Smooth muscle cell (in vitro differentiated cells): Measurements from ENCODE around the gene TTC23L. TPM values are rescaled to one million over a fixed set of nuclear protein-coding genes. Genes with fewer than 3 reads are reported as not detected.
A peak's percentile ranks its signal among the peaks of the same experiment; 100 is the strongest.

Experiments
- DNase-seq: peaks from one replicate; lab custom pipeline; 2025; ENCODE audit not compliant: unreplicated experiment; lab: John Stamatoyannopoulos, UW
- H2AFZ ChIP-seq: fragments of 200-600 bp; sonication (generic); 2 replicates; pipeline ENCODE4 v1.6.0; 2016; ENCODE audit warnings: antibody characterized with exemption, low read depth, mild to moderate bottlenecking
- H3F3A ChIP-seq: fragments of 200-600 bp; sonication (generic); 2 replicates; pipeline ENCODE4 v1.6.0; 2017; ENCODE audit warnings: antibody characterized with exemption, low read depth
- H3K27ac ChIP-seq: fragments of 200-600 bp; sonication (generic); 2 replicates; pipeline ENCODE4 v1.5.1; 2016; ENCODE audit warnings: low read depth, mild to moderate bottlenecking
- H3K27me3 ChIP-seq: fragments of 200-600 bp; sonication (generic); 2 replicates; pipeline ENCODE4 v1.6.1; 2016; ENCODE audit warnings: low read depth, mild to moderate bottlenecking
- H3K36me3 ChIP-seq: fragments of 200-600 bp; sonication (generic); 2 replicates; pipeline ENCODE4 v1.5.1; 2016; ENCODE audit warnings: low read depth
- H3K4me1 ChIP-seq: fragments of 200-600 bp; sonication (generic); 2 replicates; pipeline ENCODE4 v1.5.1; 2016; ENCODE audit warnings: low read depth
- H3K4me2 ChIP-seq: fragments of 200-600 bp; sonication (generic); 2 replicates; pipeline ENCODE4 v1.6.0; 2016; ENCODE audit warnings: mild to moderate bottlenecking
- H3K4me3 ChIP-seq: fragments of 200-600 bp; sonication (generic); 2 replicates; pipeline ENCODE4 v1.5.1; 2016; ENCODE audit warnings: mild to moderate bottlenecking
- H3K79me2 ChIP-seq: fragments of 200-600 bp; sonication (generic); 2 replicates; pipeline ENCODE4 v1.6.0; 2016; ENCODE audit warnings: low read depth, mild to moderate bottlenecking
- H3K9ac ChIP-seq: fragments of 200-600 bp; sonication (generic); 2 replicates; pipeline ENCODE4 v1.6.0; 2016; ENCODE audit warnings: low read depth
- H3K9me3 ChIP-seq: fragments of 200-600 bp; sonication (generic); replicated peaks from 2 replicates; pipeline ENCODE4 v1.5.1; 2016; ENCODE audit warnings: low read depth
- H4K20me1 ChIP-seq: fragments of 200-600 bp; sonication (generic); 2 replicates; pipeline ENCODE4 v1.6.0; 2016; ENCODE audit warnings: low read depth
- CTCF ChIP-seq: fragments of 200-600 bp; sonication (generic); IDR thresholded peaks from 2 replicates; pipeline ENCODE4 v1.5.1; 2017; ENCODE audit warnings: borderline replicate concordance, mild to moderate bottlenecking, antibody characterized with exemption; ENCODE audit not compliant: insufficient read depth, poor library complexity, severe bottlenecking
- WGBS: methylation state at CpG from one replicate; pipeline ENCODE4 v1.1.7; 2016; ENCODE audit warnings: low lambda C conversion rate; 5-methylcytosine and 5-hydroxymethylcytosine counted together
- polyA plus RNA-seq: library from polyadenylated mRNA; unstranded; fragments of >200 nt; fragmentation: Nextera tagmentation; extraction: Ambion mirVana; gene quantifications from 2 replicates; pipeline ENCODE4 v1.2.1, GENCODE V29; 2016
- total RNA-seq: library from RNA; depleted of rRNA; stranded (reverse); fragments of >200 nt; gene quantifications from 2 replicates; pipeline ENCODE4 v1.2.3, GENCODE V29; 2014

TTC23L gene
- total and polyA plus RNA-seq, 2 experiments from 2014 or later: 0.04 to 0.08 TPM

GRCh38 chr5:34928267-34928666 is 89.3 kb downstream of the TTC23L start:
- no peak overlapping the region for H3K4me2 ChIP-seq
- H3K36me3 ChIP-seq: peaks cover 8% of the 10 kb centered on the region
- TF ChIP-seq CTCF: no peak
- H3K27me3 ChIP-seq: no peaks in the 10 kb centered on the region
- H3K9me3 ChIP-seq: no peaks in the 10 kb centered on the region
- WGBS: 92% methylated on average over 5 of the region's 5 CpGs
- no peak overlapping the region for H2AFZ ChIP-seq
- H3F3A ChIP-seq: peaks cover 23% of the 10 kb centered on the region
- H3K27ac ChIP-seq: peak overlapping the region; percentile 2
- H4K20me1 ChIP-seq: peaks cover 26% of the 10 kb centered on the region
- H3K4me1 ChIP-seq: peaks cover 11% of the 10 kb centered on the region
- no peak for DNase-seq
- peaks cover 33% of the 10 kb centered on the region for H3K79me2 ChIP-seq
- H3K4me3 ChIP-seq: peak overlapping the region; percentile 78
- no peak overlapping the region for H3K9ac ChIP-seq

GRCh38 chr5:34929134-34929719 is 90.3 kb downstream of the TTC23L start, which contains the start of gene DNAJC21:
Gene DNAJC21 (plus strand): TSS chr5:34929559. CDS start chr5:34929820, 261 bp downstream.
- Histone ChIP-seq H3K9ac (peak within 1 kb of the TSS; percentile 69), H3K79me2 (peaks cover 43% of the 10 kb centered on the region), H3F3A (peaks cover 21% of the 10 kb centered on the region), H3K9me3 (no peaks in the 10 kb centered on the region), H3K27me3 (no peaks in the 10 kb centered on the region), H3K36me3 (peaks cover 8% of the 10 kb centered on the region), H3K4me1 (peaks cover 11% of the 10 kb centered on the region), H3K4me2 (peak within 1 kb of the TSS; percentile 89), H2AFZ (peak within 1 kb of the TSS; percentile 54), H3K4me3 (peak within 1 kb of the TSS; percentile 78), H3K27ac (peak within 1 kb of the TSS; percentile 55), H4K20me1 (peaks cover 34% of the 10 kb centered on the region)
- TF ChIP-seq CTCF: no peak
- peak; percentile 91 for DNase-seq
- 1% methylated on average over 22 of the region's 63 CpGs for WGBS

GRCh38 chr5:34929720-34930461 is 90.9 kb downstream of the TTC23L start:
- Histone ChIP-seq H4K20me1 (peaks cover 39% of the 10 kb centered on the region), H3K27ac (peak overlapping the region; percentile 55), H3F3A (peaks cover 14% of the 10 kb centered on the region), H3K4me2 (peak overlapping the region; percentile 85), H3K79me2 (peaks cover 49% of the 10 kb centered on the region), H3K9ac (peak overlapping the region; percentile 69), H3K27me3 (no peaks in the 10 kb centered on the region), H3K36me3 (peaks cover 8% of the 10 kb centered on the region), H3K4me3 (peak overlapping the region; percentile 78), H2AFZ (peak overlapping the region; percentile 29), H3K9me3 (no peaks in the 10 kb centered on the region), H3K4me1 (peaks cover 11% of the 10 kb centered on the region)
- TF ChIP-seq CTCF: no peak
- WGBS: 2% methylated on average over 29 of the region's 70 CpGs
- DNase-seq: peak; percentile 77
